Panc1 (cell line): ENCODE measurements around the gene GNPTG. TPM values are rescaled to one million over a fixed set of nuclear protein-coding genes. Genes with fewer than 3 reads are reported as not detected.

Source experiments
- ATAC-seq: fragments of 200-7000 bp; cut with Tn5 transposase; 2 replicates; pipeline ENCODE4 v1.9.1; 2020; ENCODE audit warnings: mild to moderate bottlenecking, moderate library complexity
- BruUV-seq: library from RNA; stranded (reverse); fragments of 400-500 nt; replicated peaks from 2 replicates; lab custom pipeline; 2021; lab: Mats Ljungman, UMichigan
- CTCF ChIA-PET: fragments of 300-600 bp; sonication (Branson Sonifier 250); formaldehyde crosslinking; loops from one replicate; lab custom pipeline; 2022; ENCODE audit warnings: antibody characterized with exemption; lab: Charles Lee
- POLR2A ChIA-PET: fragments of 300-600 bp; sonication (Branson Sonifier 250); formaldehyde crosslinking; loops from one replicate; lab custom pipeline; 2022; ENCODE audit warnings: antibody characterized with exemption; lab: Charles Lee
- DNase-seq: peaks from one replicate; pipeline ENCODE4 v3.0.0-alpha.2; 2010; ENCODE audit warnings: low read depth, low spot score
- H3K27ac ChIP-seq: 2 replicates; pipeline ENCODE4 v1.5.1; 2011; ENCODE audit warnings: mild to moderate bottlenecking, low read length, inconsistent platforms
- H3K27me3 ChIP-seq: fragments of 200-500 bp; sonication (Bioruptor generic); 2 replicates; pipeline ENCODE4 v1.6.0; 2014; ENCODE audit warnings: low read length, inconsistent platforms; ENCODE audit not compliant: control insufficient read depth, insufficient read depth
- H3K36me3 ChIP-seq: fragments of 200-500 bp; sonication (Bioruptor generic); 2 replicates; pipeline ENCODE4 v1.5.1; 2014; ENCODE audit warnings: inconsistent platforms, mild to moderate bottlenecking, low read length, moderate library complexity; ENCODE audit not compliant: control insufficient read depth, insufficient read depth
- H3K4me1 ChIP-seq: 2 replicates; pipeline ENCODE4 v1.5.1; 2011; ENCODE audit warnings: inconsistent platforms, mild to moderate bottlenecking, low read length, moderate library complexity; ENCODE audit not compliant: control insufficient read depth, insufficient read depth
- H3K4me3 ChIP-seq, 2 experiments: 2 replicates each; pipeline ENCODE4 v1.5.1; 2011 to 2012; ENCODE audit warnings: low read depth in 2 of 2, low read length in 2 of 2, mild to moderate bottlenecking in 2 of 2, inconsistent platforms in 1 of 2, moderate library complexity in 1 of 2
- H3K9me3 ChIP-seq: fragments of 200-500 bp; sonication (Bioruptor generic); 2 replicates; pipeline ENCODE4 v1.5.1; 2014; ENCODE audit warnings: low read depth, mild to moderate bottlenecking, inconsistent platforms, low read length, moderate library complexity; ENCODE audit not compliant: control insufficient read depth, insufficient read depth
- POLR2AphosphoS5 ChIP-seq: IDR thresholded peaks from 2 replicates; pipeline ENCODE4 v1.6.1; 2012; ENCODE audit warnings: mild to moderate bottlenecking, low read depth, low read length, moderate library complexity
- SIN3A ChIP-seq: IDR thresholded peaks from 2 replicates; pipeline ENCODE4 v1.6.1; 2012; ENCODE audit warnings: low read depth, mild to moderate bottlenecking, low read length, moderate library complexity, borderline replicate concordance; ENCODE audit not compliant: insufficient read depth
- TCF7L2 ChIP-seq: IDR thresholded peaks from 2 replicates; pipeline ENCODE4 v1.6.1; 2011; ENCODE audit warnings: mild to moderate bottlenecking, low read depth, low read length, inconsistent platforms
- in situ Hi-C: cut with HindIII; loops from 2 replicates; pipeline ENCODE4 v1.10.0; 2016; ENCODE audit warnings: low sequenced_read_pairs, low pct_unique_long_range_greater_than_20kb
- intact Hi-C: fragments of 100-400 bp; cut with micrococcal nuclease; formaldehyde crosslinking; loops from one replicate; pipeline ENCODE4 v1.10.0; 2022; ENCODE audit not compliant: unreplicated experiment
- total RNA-seq: library from RNA; stranded (reverse); gene quantifications from one replicate; pipeline ENCODE4 v1.2.1, GENCODE V29; 2021; ENCODE audit not compliant: unreplicated experiment
- TF ChIP-seq, protein P1 (sequence below): fragments of 450-650 bp; IDR thresholded peaks from 2 replicates; pipeline ENCODE4 v1.5.1; 2017; ENCODE audit warnings: mild to moderate bottlenecking

Gene GNPTG
- total RNA-seq, 1 experiment from 2014 or later = 62.5 TPM

DNA sequence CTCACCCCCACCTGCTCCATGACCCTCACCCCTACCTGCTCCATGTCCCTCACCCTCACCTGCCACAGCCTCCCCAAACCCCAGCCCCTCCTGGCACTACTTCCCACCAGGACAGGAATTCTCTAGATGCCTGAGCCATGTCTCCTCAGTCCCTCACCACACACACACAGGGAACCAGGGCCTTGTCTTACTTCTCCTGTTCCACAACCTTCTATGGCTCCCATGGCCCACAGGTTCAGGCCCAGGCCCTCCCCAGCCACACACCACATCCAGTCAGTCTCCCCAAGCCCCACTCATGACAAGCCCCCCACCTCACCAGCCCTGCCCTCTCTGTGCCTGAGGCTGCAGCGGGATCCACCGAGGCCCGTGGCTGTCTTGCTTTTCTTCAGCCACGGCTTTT is 45.4 kb upstream of the GNPTG start:
- Histone ChIP-seq H3K36me3 (peaks cover 3% of the 10 kb centered on the region; the same call in 1 of the 2 replicates), H3K4me3 (no peak overlapping the region), H3K27ac (no peak overlapping the region), H3K4me1 (peaks cover 6% of the 10 kb centered on the region), H3K9me3 (no peaks in the 10 kb centered on the region), H3K27me3 (no peaks in the 10 kb centered on the region)
- TF ChIP-seq SIN3A (no peak), TCF7L2 (no peak)
- TF ChIP-seq, protein P1, sequence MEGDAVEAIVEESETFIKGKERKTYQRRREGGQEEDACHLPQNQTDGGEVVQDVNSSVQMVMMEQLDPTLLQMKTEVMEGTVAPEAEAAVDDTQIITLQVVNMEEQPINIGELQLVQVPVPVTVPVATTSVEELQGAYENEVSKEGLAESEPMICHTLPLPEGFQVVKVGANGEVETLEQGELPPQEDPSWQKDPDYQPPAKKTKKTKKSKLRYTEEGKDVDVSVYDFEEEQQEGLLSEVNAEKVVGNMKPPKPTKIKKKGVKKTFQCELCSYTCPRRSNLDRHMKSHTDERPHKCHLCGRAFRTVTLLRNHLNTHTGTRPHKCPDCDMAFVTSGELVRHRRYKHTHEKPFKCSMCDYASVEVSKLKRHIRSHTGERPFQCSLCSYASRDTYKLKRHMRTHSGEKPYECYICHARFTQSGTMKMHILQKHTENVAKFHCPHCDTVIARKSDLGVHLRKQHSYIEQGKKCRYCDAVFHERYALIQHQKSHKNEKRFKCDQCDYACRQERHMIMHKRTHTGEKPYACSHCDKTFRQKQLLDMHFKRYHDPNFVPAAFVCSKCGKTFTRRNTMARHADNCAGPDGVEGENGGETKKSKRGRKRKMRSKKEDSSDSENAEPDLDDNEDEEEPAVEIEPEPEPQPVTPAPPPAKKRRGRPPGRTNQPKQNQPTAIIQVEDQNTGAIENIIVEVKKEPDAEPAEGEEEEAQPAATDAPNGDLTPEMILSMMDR = no peak
- ChIA-PET CTCF (no interaction called here), POLR2A (no interaction called here)
- no TSS peak for BruUV-seq
- in situ Hi-C loops = no loop called here
- DNase-seq (no peak), ATAC-seq (no peak)
- intact Hi-C loops = no loop called here

DNA sequence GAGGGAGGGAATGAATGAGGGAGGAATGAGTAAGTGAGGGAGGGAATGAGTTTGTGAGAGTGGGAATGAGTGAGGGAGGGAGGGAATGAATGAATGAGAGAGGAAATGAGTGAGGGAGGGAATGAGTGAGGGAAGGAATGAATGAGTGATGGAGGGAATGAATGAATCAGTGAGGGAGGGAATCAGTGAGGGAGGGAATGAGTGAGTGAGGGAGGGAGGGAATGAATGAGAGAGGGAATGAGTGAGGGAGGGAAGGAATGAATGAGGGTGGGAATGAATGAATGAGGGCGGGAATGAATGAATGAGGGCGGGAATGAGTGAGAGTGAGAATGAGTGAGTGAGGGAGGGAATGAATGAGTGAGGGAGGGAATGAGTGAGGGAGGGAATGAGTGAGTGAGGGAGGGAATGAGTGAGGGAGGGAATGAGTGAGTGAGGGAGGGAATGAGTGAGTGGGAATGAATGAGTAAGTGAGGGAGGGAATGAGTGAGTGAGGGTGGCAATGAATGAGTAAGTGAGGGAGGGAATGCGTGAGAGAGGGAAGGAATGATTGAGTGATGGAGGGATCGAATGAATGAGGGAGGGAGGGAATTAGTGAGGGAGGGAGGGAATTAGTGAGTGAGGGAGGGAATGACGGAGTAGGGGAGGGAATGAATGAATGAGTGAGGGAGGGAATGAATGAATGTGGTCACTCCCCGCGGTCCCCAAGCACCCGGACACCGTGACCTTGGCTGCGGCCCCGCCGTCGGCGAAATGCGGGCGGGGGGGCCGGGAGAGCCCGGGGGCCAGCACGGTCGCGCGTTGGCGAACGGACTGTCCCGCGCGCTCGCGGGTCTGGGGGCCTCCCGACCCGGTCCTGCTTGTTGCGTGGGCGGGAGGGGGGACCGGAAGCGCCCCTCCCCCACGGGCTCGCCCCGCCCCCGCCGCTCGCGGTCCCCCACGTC is 43.4 kb upstream of the GNPTG start:
- H3K4me3 ChIP-seq = peak overlapping the region; percentile 38 to 43
- TF ChIP-seq TCF7L2 = no peak
- TF ChIP-seq, protein P1 = no peak
- TF ChIP-seq SIN3A = no peak
- TF ChIP-seq POLR2AphosphoS5 = peak; percentile 52; the same call in 1 of the 2 replicates
- in situ Hi-C loops = no loop called here
- ATAC-seq = peak; percentile 55
- H3K27me3 ChIP-seq = no peaks in the 10 kb centered on the region
- ChIA-PET CTCF (no interaction called here), POLR2A (interaction anchor here (0.7 kb wide), 1 partner anchor 93 kb away, joined by 9 read pairs; no protein-coding TSS in a partner anchor)
- peak overlapping the region; percentile 79 for H3K27ac ChIP-seq
- BruUV-seq = no TSS peak
- H3K4me1 ChIP-seq = peaks cover 14% of the 10 kb centered on the region
- DNase-seq = peak; percentile 55
- peaks cover 3% of the 10 kb centered on the region; the same call in 1 of the 2 replicates for H3K36me3 ChIP-seq
- intact Hi-C loops = no loop called here
- no peaks in the 10 kb centered on the region for H3K9me3 ChIP-seq
